Osteoblast (primary cell): ENCODE data around the gene EXOSC10. TPM values are rescaled to one million over a fixed set of nuclear protein-coding genes. Genes with fewer than 3 reads are reported as not detected.

Experiments used
- DNase-seq: peaks from one replicate; pipeline ENCODE4 v3.0.0; 2011; ENCODE audit warnings: low spot score, mixed read lengths; ENCODE audit not compliant: insufficient read length; ENCODE audit errors: missing footprints
- H2AFZ ChIP-seq: 2 replicates; pipeline ENCODE4 v1.6.0; 2011; ENCODE audit warnings: mild to moderate bottlenecking, low read length
- H3K27ac ChIP-seq: 2 replicates; pipeline ENCODE4 v1.5.1; 2011; ENCODE audit warnings: mild to moderate bottlenecking, low read depth, low read length, moderate library complexity
- H3K27me3 ChIP-seq: 2 replicates; pipeline ENCODE4 v1.6.0; 2012; ENCODE audit warnings: mild to moderate bottlenecking, control low read depth, inconsistent platforms, low read length, moderate library complexity; ENCODE audit not compliant: insufficient read depth
- H3K36me3 ChIP-seq: 2 replicates; pipeline ENCODE4 v1.5.1; 2011; ENCODE audit warnings: mild to moderate bottlenecking, low read length, control low read depth, moderate library complexity; ENCODE audit not compliant: insufficient read depth
- H3K4me1 ChIP-seq: 2 replicates; pipeline ENCODE4 v1.5.1; 2011; ENCODE audit warnings: mild to moderate bottlenecking, low read length, control low read depth, moderate library complexity; ENCODE audit not compliant: insufficient read depth
- H3K4me2 ChIP-seq: 2 replicates; pipeline ENCODE4 v1.6.0; 2011; ENCODE audit warnings: mild to moderate bottlenecking, low read length; ENCODE audit not compliant: insufficient read depth
- H3K4me3 ChIP-seq: fragments of 200-600 bp; sonication (generic); 3 replicates; pipeline ENCODE4 v1.5.1; 2012; ENCODE audit warnings: mild to moderate bottlenecking, low read length, inconsistent platforms; ENCODE audit not compliant: insufficient read depth
- H3K79me2 ChIP-seq: 2 replicates; pipeline ENCODE4 v1.6.0; 2012; ENCODE audit warnings: mild to moderate bottlenecking, low read length, control low read depth, inconsistent platforms; ENCODE audit not compliant: insufficient read depth
- H3K9me3 ChIP-seq: 2 replicates; pipeline ENCODE4 v1.5.1; 2011; ENCODE audit warnings: low read depth, low read length, control low read depth
- H4K20me1 ChIP-seq: 2 replicates; pipeline ENCODE4 v1.6.0; 2012; ENCODE audit warnings: mild to moderate bottlenecking, low read length, control low read depth; ENCODE audit not compliant: insufficient read depth
- total RNA-seq: library from RNA; depleted of rRNA; stranded (reverse); fragments of >200 nt; gene quantifications from 2 replicates; pipeline ENCODE4 v1.2.3, GENCODE V29; 2012
- TF ChIP-seq, protein P1 (sequence below): IDR thresholded peaks from 2 replicates; pipeline ENCODE4 v1.5.1; 2011; ENCODE audit warnings: mild to moderate bottlenecking, low read depth, low read length, moderate library complexity; ENCODE audit errors: extremely low read depth

Gene EXOSC10
- total RNA-seq, 1 donor: 43.4 TPM

DNA sequence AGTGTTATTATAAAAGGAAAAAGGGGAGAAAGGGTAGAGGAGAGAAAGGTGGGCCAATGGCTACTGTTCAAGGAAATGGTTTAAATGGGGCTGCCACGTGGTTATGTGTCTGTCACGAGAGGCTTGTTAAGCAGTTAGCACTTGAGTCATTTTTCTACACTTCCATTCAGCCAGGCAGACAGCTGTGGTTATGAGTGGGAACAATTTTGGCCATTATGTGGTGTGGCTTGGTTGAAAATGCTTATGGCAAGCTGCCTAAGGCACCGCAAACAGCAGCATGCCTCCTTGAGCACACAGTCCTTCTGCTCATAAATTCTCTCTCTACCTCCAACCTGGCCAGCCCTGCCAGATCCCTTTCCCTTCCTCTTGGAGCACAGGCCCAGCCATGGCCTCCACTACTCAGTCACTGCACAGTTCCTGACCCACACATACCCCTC lies 36.7 kb downstream of the EXOSC10 start:
- Histone ChIP-seq H3K27ac (peak overlapping the region; percentile 69), H3K27me3 (no peaks in the 10 kb centered on the region), H4K20me1 (no peaks in the 10 kb centered on the region), H3K4me3 (no peak overlapping the region), H3K9me3 (no peaks in the 10 kb centered on the region), H3K4me1 (peaks cover 21% of the 10 kb centered on the region), H3K79me2 (peaks cover 25% of the 10 kb centered on the region), H3K36me3 (peaks cover 35% of the 10 kb centered on the region), H2AFZ (no peak overlapping the region), H3K4me2 (no peak overlapping the region)
- TF ChIP-seq, protein P1, sequence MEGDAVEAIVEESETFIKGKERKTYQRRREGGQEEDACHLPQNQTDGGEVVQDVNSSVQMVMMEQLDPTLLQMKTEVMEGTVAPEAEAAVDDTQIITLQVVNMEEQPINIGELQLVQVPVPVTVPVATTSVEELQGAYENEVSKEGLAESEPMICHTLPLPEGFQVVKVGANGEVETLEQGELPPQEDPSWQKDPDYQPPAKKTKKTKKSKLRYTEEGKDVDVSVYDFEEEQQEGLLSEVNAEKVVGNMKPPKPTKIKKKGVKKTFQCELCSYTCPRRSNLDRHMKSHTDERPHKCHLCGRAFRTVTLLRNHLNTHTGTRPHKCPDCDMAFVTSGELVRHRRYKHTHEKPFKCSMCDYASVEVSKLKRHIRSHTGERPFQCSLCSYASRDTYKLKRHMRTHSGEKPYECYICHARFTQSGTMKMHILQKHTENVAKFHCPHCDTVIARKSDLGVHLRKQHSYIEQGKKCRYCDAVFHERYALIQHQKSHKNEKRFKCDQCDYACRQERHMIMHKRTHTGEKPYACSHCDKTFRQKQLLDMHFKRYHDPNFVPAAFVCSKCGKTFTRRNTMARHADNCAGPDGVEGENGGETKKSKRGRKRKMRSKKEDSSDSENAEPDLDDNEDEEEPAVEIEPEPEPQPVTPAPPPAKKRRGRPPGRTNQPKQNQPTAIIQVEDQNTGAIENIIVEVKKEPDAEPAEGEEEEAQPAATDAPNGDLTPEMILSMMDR: no peak
- peak; percentile 97 for DNase-seq

DNA sequence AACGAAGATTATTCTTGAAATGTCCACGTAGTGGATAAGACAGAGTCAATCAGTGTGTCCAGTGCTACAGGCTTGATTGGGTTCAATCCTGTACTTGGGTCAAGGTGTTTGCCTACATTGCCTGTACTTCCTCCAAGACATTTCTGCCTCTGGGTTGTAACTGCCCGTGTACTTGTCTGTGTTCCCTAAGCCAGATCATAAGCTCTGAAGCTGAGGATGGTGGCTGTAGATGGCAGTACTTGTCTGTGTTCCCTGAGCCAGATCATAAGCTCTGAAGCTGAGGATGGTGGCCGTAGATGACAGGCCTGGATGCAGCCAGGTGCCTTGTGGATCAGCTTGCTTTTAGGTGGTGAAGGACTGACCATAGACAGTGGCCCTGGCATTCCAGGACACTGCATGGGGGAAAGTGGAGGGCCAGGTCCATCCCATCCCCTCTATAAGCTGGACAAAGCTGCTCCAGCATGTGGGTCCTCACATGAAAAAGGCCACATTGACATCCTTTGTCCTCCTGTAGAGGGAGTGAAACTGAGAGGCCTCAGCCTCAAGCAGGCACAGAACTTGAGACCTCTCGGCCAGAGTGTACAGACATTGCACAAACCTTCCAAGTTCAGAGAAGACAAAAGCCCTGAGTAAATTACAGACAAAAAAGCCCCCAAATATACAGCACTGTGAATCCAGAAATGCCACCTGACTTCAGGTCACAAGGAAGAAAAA lies 37.9 kb downstream of the EXOSC10 start:
- TF ChIP-seq, protein P1: no peak
- Histone ChIP-seq H3K36me3 (peaks cover 38% of the 10 kb centered on the region), H3K27me3 (no peaks in the 10 kb centered on the region), H4K20me1 (no peaks in the 10 kb centered on the region), H3K4me1 (peaks cover 21% of the 10 kb centered on the region), H3K4me3 (no peak overlapping the region), H3K27ac (no peak overlapping the region), H3K4me2 (no peak overlapping the region), H3K9me3 (no peaks in the 10 kb centered on the region), H2AFZ (no peak overlapping the region), H3K79me2 (peaks cover 27% of the 10 kb centered on the region)
- peak; percentile 31 for DNase-seq

DNA sequence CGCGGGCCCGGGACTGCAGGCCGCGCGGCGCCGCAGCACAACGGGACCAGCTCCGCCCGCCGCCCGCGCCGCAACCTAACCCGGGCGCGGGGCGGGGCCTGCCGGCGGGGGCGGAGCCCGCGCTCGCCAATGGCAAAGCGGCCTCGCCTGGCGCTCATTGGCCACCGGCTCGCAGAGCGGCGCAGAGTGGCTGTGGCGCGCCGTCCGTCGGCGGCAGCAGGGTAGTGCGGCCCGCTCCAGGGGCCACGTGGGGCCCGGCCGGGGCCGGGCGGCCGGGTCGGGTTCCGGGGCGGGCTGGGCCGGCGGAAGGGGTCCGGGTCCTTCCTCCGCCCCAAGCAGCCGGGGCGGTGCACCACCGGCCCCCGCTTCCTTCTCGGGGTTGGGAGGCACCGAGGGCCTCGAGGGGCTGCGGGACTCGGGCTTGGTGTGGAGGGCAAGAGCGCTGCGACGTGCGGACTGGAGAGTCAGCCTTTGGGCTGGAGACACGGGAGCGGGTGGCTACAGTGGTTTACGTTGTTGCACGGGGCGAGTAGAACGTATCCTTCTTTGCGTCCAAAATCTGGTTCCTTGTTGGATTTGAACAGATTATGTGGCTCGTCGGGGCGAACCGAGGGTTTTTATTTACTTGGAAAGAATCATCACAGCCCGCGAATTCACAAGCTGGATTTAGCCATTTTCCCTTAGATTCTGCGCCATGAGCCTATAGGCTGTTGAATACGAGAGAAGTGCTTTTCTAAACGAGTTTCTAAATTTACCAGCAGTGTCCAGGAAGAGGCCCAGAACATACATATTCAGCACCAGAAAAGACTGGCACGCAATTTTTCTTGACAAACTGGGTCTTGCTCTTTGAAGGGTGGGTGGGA lies 39.5 kb downstream of the EXOSC10 start, which contains the start of gene SRM:
Gene SRM (minus strand): TSS at position 51 of the 863 bp plus-strand sequence. CDS start 75 bp downstream, outside the sequence.
- H2AFZ ChIP-seq: peak within 1 kb of the TSS; percentile 89
- peaks cover 27% of the 10 kb centered on the region for H3K79me2 ChIP-seq
- H3K4me1 ChIP-seq: peaks cover 21% of the 10 kb centered on the region
- H3K27me3 ChIP-seq: no peaks in the 10 kb centered on the region
- peak within 1 kb of the TSS; percentile 65 for H3K27ac ChIP-seq
- H3K4me3 ChIP-seq: peak within 1 kb of the TSS; percentile 86
- TF ChIP-seq, protein P1: no peak
- peak within 1 kb of the TSS; percentile 93 for H3K4me2 ChIP-seq
- H4K20me1 ChIP-seq: no peaks in the 10 kb centered on the region
- H3K36me3 ChIP-seq: peaks cover 33% of the 10 kb centered on the region
- H3K9me3 ChIP-seq: no peaks in the 10 kb centered on the region
- DNase-seq: peak; percentile 100
